ENCODE results near the gene NUP210L. TPM values are rescaled to one million over a fixed set of nuclear protein-coding genes. Genes with fewer than 3 reads are reported as not detected.

Gene NUP210L
- polyA plus RNA-seq, 3 donors = 0.03 TPM; not detected in 2

DNA sequence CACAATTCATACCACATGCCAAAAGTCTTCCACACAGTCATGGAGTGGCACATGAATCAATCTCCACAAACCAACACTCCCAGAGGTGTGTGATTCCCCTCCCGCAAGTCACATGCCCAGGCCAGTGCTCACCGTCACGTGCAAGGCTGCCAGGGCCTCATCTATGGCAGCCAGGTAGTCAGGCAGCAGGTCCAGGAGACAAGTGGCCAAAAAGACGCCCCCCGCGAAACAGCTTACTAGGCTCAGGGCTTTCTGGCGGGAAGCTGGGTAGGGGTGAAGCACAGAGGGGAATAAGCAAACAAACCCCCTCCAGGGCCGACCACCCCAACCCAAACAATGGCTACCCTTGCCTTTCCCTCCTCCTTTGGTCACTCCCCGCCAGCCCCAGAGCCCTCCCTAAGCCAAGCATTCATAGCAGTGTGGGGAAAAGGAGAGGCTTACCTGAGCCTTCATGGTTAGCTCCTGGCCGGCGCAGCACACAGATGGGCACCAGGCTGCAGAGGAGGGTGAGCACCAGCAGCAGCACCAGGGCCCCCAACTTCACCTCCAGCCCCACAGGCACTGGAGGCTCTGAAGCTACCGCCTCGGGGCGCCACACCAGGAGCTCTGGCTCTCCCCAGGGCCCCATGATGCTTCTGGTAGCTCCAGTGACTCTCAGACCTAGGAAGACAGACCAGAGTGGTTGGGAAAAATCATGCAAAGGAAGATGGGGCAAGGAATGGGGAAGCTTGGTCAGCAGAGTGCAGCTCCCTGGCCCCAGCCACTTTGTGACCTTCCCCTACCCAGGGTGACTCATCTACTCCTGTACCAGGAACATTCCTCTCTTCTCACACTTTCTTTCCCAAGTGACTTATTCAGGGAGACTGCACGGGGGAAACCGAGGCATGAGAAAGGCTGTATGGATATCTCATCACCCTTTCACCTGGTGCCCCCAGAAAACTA lies 192.5 kb downstream of the NUP210L start:
- Histone ChIP-seq H3K9me3 (replicated peaks in 1 of 2; ENCODE audit: control insufficient read depth in 1 of 2, insufficient read depth in 1 of 2, low read length in 2 of 2) (no peaks in the 10 kb centered on the region), H3K36me3 (replicated peaks in 1 of 2; ENCODE audit: control insufficient read depth in 1 of 2, insufficient read depth in 2 of 2, low read length in 2 of 2) (peaks cover 10 to 27% of the 10 kb centered on the region in 2 donors), H4K20me1 (ENCODE audit: insufficient read depth, low read length) (peaks cover 20% of the 10 kb centered on the region), H2AFZ (ENCODE audit: insufficient read depth, low read depth, low read length, poor library complexity, severe bottlenecking) (peak overlapping the region; percentile 85), H3K9ac (ENCODE audit: insufficient read depth, low read length, poor library complexity, severe bottlenecking) (peak overlapping the region; percentile 74), H3K4me3 (replicated peaks in 1 of 3; ENCODE audit: low read depth in 2 of 3, low read length in 3 of 3) (peak overlapping the region; percentile 53 to 91 (median 70)), H3K27me3 (ENCODE audit: control insufficient read depth in 2 of 2, insufficient read depth in 2 of 2, low read length in 2 of 2) (no peaks in the 10 kb centered on the region), H3K27ac (ENCODE audit: low read depth in 1 of 2, low read length in 2 of 2) (peak overlapping the region; percentile 90 to 95), H3K79me2 (ENCODE audit: insufficient read depth, low read length) (peaks cover 79% of the 10 kb centered on the region), H3K4me2 (replicated peaks; ENCODE audit: extremely low read depth, low read length, poor library complexity, severe bottlenecking) (peak overlapping the region; percentile 82), H3K4me1 (ENCODE audit: control insufficient read depth in 1 of 2, insufficient read depth in 2 of 2, low read length in 2 of 2) (peaks cover 62 to 77% of the 10 kb centered on the region in 2 donors)
- TF ChIP-seq, protein P1, sequence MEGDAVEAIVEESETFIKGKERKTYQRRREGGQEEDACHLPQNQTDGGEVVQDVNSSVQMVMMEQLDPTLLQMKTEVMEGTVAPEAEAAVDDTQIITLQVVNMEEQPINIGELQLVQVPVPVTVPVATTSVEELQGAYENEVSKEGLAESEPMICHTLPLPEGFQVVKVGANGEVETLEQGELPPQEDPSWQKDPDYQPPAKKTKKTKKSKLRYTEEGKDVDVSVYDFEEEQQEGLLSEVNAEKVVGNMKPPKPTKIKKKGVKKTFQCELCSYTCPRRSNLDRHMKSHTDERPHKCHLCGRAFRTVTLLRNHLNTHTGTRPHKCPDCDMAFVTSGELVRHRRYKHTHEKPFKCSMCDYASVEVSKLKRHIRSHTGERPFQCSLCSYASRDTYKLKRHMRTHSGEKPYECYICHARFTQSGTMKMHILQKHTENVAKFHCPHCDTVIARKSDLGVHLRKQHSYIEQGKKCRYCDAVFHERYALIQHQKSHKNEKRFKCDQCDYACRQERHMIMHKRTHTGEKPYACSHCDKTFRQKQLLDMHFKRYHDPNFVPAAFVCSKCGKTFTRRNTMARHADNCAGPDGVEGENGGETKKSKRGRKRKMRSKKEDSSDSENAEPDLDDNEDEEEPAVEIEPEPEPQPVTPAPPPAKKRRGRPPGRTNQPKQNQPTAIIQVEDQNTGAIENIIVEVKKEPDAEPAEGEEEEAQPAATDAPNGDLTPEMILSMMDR (IDR thresholded peaks at IDR 0.05) = no peak
- Mint-ChIP-seq H3K4me1 (peaks cover 65% of the 10 kb centered on the region), H3K4me3 (peak overlapping the region; percentile 79 to 91), H3K27ac (peak overlapping the region; percentile 89 to 98 (median 94)), H3K27me3 (ENCODE audit: low read depth in 3 of 3) (no peaks in the 10 kb centered on the region), H3K36me3 (peaks cover 17 to 31% of the 10 kb centered on the region in 2 donors), H3K9me3 (peaks cover 0 to 4% (median 0%) of the 10 kb centered on the region in 7 donors)
- intact Hi-C loops (cut with micrococcal nuclease) = loop anchor here in 1 of 2 donors (2.0 to 5.0 kb wide), 2 partner anchors 16 to 170 kb away; partner anchors contain the start of gene DENND4B
- WGBS (ENCODE audit: insufficient coverage) = 61% methylated on average over 5 of the region's 16 CpGs
- DNase-seq = peak; percentile 65 to 94 (median 91)

DNA sequence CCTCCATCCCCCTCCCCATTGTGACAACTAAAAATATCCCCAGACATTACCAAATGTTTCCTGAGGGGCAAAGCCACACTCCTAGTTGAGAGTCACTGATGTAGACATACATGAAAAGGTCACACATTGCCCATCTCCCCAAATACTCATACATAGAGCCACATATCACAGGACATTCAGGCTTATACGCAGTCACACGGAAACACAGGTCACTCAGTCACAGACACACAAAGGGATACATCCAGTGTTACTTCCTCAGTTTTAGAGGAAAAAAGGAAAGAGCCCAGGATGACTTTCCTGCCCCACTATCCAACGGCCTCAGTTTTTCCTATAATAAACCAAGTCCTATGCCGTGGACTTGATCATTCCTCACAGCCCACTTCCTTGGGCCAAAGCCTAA lies 193.5 kb downstream of the NUP210L start:
- Mint-ChIP-seq H3K9me3 (peaks cover 0 to 4% (median 0%) of the 10 kb centered on the region in 7 donors), H3K36me3 (peaks cover 17 to 31% of the 10 kb centered on the region in 2 donors), H3K4me3 (peak overlapping the region; percentile 45 to 91), H3K27ac (peak overlapping the region in 3 of 7 donors; percentile 22 to 96 (median 89)), H3K27me3 (ENCODE audit: low read depth in 3 of 3) (no peaks in the 10 kb centered on the region), H3K4me1 (peaks cover 68% of the 10 kb centered on the region)
- Histone ChIP-seq H3K27ac (ENCODE audit: low read depth in 1 of 2, low read length in 2 of 2) (peak overlapping the region in 1 of 2 donors; percentile 90), H4K20me1 (ENCODE audit: insufficient read depth, low read length) (peaks cover 30% of the 10 kb centered on the region), H3K79me2 (ENCODE audit: insufficient read depth, low read length) (peaks cover 83% of the 10 kb centered on the region), H3K4me2 (replicated peaks; ENCODE audit: extremely low read depth, low read length, poor library complexity, severe bottlenecking) (peak overlapping the region; percentile 82), H3K9ac (ENCODE audit: insufficient read depth, low read length, poor library complexity, severe bottlenecking) (no peak overlapping the region), H3K27me3 (ENCODE audit: control insufficient read depth in 2 of 2, insufficient read depth in 2 of 2, low read length in 2 of 2) (no peaks in the 10 kb centered on the region), H3K4me3 (replicated peaks in 1 of 3; ENCODE audit: low read depth in 2 of 3, low read length in 3 of 3) (peak overlapping the region in 1 of 3 experiments; percentile 91), H2AFZ (ENCODE audit: insufficient read depth, low read depth, low read length, poor library complexity, severe bottlenecking) (no peak overlapping the region), H3K9me3 (replicated peaks in 1 of 2; ENCODE audit: control insufficient read depth in 1 of 2, insufficient read depth in 1 of 2, low read length in 2 of 2) (no peaks in the 10 kb centered on the region), H3K36me3 (replicated peaks in 1 of 2; ENCODE audit: control insufficient read depth in 1 of 2, insufficient read depth in 2 of 2, low read length in 2 of 2) (peaks cover 10 to 27% of the 10 kb centered on the region in 2 donors), H3K4me1 (ENCODE audit: control insufficient read depth in 1 of 2, insufficient read depth in 2 of 2, low read length in 2 of 2) (peaks cover 66 to 79% of the 10 kb centered on the region in 2 donors)
- 92% methylated on average over 2 of the region's 4 CpGs for WGBS (ENCODE audit: insufficient coverage)
- TF ChIP-seq, protein P1 (IDR thresholded peaks at IDR 0.05) = no peak
- intact Hi-C loops (cut with micrococcal nuclease) = loop anchor here in 1 of 2 donors (5.0 kb wide), 1 partner anchor 169 kb away; no protein-coding TSS in a partner anchor
- DNase-seq = no peak

Measured in CD14-positive monocyte (primary cell).